ENCODE measurements around the gene RAB19.
A peak's percentile ranks its signal among the peaks of the same experiment; 100 is the strongest.

The RAB19 gene

GRCh38 chr7:140454657-140455015, 50.8 kb downstream of the RAB19 start:
- no peak for DNase-seq

GRCh38 chr7:140455743-140456142, 51.9 kb downstream of the RAB19 start:
- no peak for DNase-seq

- no peak for DNase-seq
Observed at GRCh38 chr7:140456551-140457051, 52.7 kb downstream of the RAB19 start.

- DNase-seq, result no peak
Observed at GRCh38 chr7:140458201-140458600, 54.3 kb downstream of the RAB19 start.

- no peak for DNase-seq
Observed at GRCh38 chr7:140458916-140459315, 55.1 kb downstream of the RAB19 start.

GRCh38 chr7:140463111-140463510, 59.3 kb downstream of the RAB19 start:
- no peak for DNase-seq

GRCh38 chr7:140475747-140476333, 72.0 kb downstream of the RAB19 start:
- peak; percentile 57 for DNase-seq

- no peak for DNase-seq
Observed at GRCh38 chr7:140476698-140477261, 72.9 kb downstream of the RAB19 start.

Measured in activated CD4-positive, alpha-beta T cell treated with anti-CD3 and anti-CD28 coated beads, Interleukin-2, amount 50 U/mL, for 16 hours (primary cell).